Activated naive CD4-positive, alpha-beta T cell treated with anti-CD3 and anti-CD28 coated beads, Interleukin-2, amount 50 U/mL, for 24 hours (primary cell): ENCODE measurements around the gene PHAF1.
A peak's percentile ranks its signal among the peaks of the same experiment; 100 is the strongest.

ENCODE experiments used
- H3K27ac Mint-ChIP-seq: one replicate; pipeline ENCODE4 v1.8.0; 2021; ENCODE audit warnings: mild to moderate bottlenecking, mixed read lengths
- H3K27me3 Mint-ChIP-seq: one replicate; pipeline ENCODE4 v1.8.0; 2021; ENCODE audit warnings: mixed read lengths
- H3K36me3 Mint-ChIP-seq: one replicate; pipeline ENCODE4 v1.8.0; 2021; ENCODE audit warnings: mixed read lengths
- H3K4me1 Mint-ChIP-seq: one replicate; pipeline ENCODE4 v1.8.0; 2021; ENCODE audit warnings: mixed read lengths
- H3K4me3 Mint-ChIP-seq: one replicate; pipeline ENCODE4 v1.8.0; 2021; ENCODE audit warnings: mild to moderate bottlenecking, mixed read lengths
- H3K9me3 Mint-ChIP-seq: one replicate; pipeline ENCODE4 v1.8.0; 2021; ENCODE audit warnings: mixed read lengths

The PHAF1 gene

GRCh38 chr16:67186550-67186950 is 76.8 kb downstream of the PHAF1 start:
- no peaks in the 10 kb centered on the region for H3K36me3 Mint-ChIP-seq

GRCh38 chr16:67187175-67187890 is 77.6 kb downstream of the PHAF1 start:
- H3K4me1 Mint-ChIP-seq: peaks cover 20% of the 10 kb centered on the region
- H3K36me3 Mint-ChIP-seq: no peaks in the 10 kb centered on the region
- no peak overlapping the region for H3K4me3 Mint-ChIP-seq
- H3K27ac Mint-ChIP-seq: no peak overlapping the region
- H3K27me3 Mint-ChIP-seq: no peaks in the 10 kb centered on the region
- H3K9me3 Mint-ChIP-seq: no peaks in the 10 kb centered on the region

More at GRCh38 chr16:67186550-67186950, 76.8 kb downstream of the PHAF1 start:
- Mint-ChIP-seq H3K9me3 (no peaks in the 10 kb centered on the region), H3K4me1 (peaks cover 17% of the 10 kb centered on the region), H3K27me3 (no peaks in the 10 kb centered on the region), H3K4me3 (no peak overlapping the region), H3K27ac (no peak overlapping the region)

GRCh38 chr16:67188323-67188722 is 78.6 kb downstream of the PHAF1 start:
- Mint-ChIP-seq H3K4me1 (peaks cover 27% of the 10 kb centered on the region), H3K27me3 (no peaks in the 10 kb centered on the region), H3K9me3 (no peaks in the 10 kb centered on the region), H3K36me3 (peaks cover 4% of the 10 kb centered on the region), H3K4me3 (no peak overlapping the region), H3K27ac (no peak overlapping the region)

DNA sequence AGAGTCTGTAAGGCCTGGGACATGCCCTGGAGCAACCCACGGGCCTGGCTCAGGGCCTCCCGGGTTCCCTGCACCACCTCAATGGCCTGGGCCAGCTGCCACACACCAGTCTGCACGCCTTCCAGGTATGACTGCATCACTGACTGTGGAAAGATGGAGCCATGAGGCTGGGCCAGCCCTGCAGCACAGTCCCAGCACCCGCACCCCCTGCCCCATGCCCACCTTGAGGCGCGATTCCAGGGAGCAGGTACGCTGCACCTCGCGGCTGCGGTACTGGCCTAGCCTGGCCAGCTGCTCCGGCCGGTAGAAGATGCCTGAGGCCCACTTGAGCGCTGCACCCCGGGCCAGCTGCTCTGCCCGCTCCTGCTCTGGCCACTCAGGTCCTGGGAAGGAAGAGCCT is 79.1 kb downstream of the PHAF1 start:
- no peaks in the 10 kb centered on the region for H3K27me3 Mint-ChIP-seq
- H3K27ac Mint-ChIP-seq: no peak overlapping the region
- H3K9me3 Mint-ChIP-seq: no peaks in the 10 kb centered on the region
- H3K36me3 Mint-ChIP-seq: peaks cover 4% of the 10 kb centered on the region
- no peak overlapping the region for H3K4me3 Mint-ChIP-seq
- peaks cover 32% of the 10 kb centered on the region for H3K4me1 Mint-ChIP-seq

GRCh38 chr16:67190041-67190440 is 80.3 kb downstream of the PHAF1 start, which contains the start of gene EXOC3L1:
TSS of gene EXOC3L1 (minus strand) at chr16:67190136. CDS start at chr16:67189676, 460 bp downstream.
- Mint-ChIP-seq H3K36me3 (peaks cover 7% of the 10 kb centered on the region), H3K27me3 (no peaks in the 10 kb centered on the region), H3K4me1 (peaks cover 31% of the 10 kb centered on the region), H3K9me3 (no peaks in the 10 kb centered on the region), H3K4me3 (no peak within 1 kb of the TSS), H3K27ac (no peak within 1 kb of the TSS)

DNA sequence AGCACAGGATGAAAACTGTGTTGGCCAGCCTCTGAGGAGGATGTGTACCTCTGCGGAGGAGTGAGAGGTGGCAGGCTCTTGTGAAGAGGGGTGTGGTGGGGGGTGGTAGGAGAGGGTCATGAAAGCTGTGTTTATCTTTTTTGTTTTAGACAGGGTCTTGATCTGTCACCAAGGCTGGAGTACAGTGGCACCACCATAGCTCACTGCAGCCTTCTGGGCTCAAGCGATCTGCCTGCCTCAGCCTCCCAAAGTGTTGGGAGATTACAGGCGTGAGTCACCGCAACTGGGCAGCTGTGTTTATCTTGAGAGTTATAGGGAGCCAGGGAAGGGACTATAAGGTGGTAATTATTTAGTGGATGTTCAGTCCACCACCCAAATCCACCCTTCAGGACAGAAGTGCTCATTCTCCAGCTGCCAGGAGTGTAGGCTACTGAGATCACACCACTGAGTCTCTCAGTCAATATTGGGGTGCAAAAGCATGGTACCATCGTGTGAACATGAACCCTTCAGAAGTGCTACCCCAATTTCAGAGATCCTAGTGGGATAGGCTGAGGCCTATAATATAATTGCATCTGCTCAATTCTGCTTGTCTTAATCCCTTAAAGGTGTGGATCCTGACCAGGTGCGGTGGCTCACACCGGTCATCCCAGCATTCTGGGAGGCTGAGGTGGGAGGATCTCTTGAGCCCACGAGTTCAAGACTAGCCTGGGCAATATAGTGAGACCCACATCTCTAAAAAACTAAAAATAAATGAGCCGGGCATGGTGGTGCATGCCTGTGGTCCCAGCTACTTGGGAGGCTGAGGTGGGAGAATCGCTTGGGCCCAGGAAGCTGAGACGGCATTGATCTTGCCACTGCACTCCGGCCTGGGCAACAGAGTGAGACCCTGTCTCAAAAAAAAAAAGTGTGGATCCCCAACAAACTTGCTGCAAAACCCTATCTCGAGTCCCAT is 81.0 kb downstream of the PHAF1 start:
- Mint-ChIP-seq H3K9me3 (no peaks in the 10 kb centered on the region), H3K36me3 (peaks cover 9% of the 10 kb centered on the region), H3K4me1 (peaks cover 27% of the 10 kb centered on the region), H3K27ac (no peak overlapping the region), H3K4me3 (peak overlapping the region; percentile 95), H3K27me3 (no peaks in the 10 kb centered on the region)

DNA sequence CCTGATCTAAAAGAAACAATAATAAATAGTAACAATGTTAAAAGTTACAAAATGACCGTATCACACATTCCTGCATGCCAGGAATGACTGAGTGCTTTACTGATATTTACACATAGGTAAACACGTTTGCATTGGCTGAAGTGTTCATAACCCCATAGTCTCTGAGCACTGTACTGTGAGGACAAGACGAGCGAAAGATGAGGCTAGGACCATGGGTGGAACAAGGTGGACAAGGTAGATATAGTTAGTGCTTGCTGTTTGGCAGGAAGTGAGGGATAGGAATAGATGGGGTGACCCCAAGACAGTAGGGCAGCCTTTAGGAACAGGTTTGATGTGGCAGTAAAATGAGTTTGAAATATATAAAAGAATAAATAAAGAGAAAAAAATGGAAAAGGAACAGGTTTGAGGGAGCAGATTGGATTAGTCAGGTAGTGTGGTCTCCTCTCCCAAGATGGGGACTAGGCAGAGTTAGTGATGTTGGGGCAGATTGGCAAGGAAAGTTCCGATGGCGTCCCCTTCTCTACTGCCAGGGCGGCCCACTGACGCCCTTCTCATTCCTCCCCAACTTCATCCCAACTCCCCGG is 81.8 kb downstream of the PHAF1 start:
- peak overlapping the region; percentile 89 for H3K27ac Mint-ChIP-seq
- no peaks in the 10 kb centered on the region for H3K9me3 Mint-ChIP-seq
- peaks cover 34% of the 10 kb centered on the region for H3K4me1 Mint-ChIP-seq
- H3K36me3 Mint-ChIP-seq: peaks cover 13% of the 10 kb centered on the region
- peak overlapping the region; percentile 95 for H3K4me3 Mint-ChIP-seq
- no peaks in the 10 kb centered on the region for H3K27me3 Mint-ChIP-seq

DNA sequence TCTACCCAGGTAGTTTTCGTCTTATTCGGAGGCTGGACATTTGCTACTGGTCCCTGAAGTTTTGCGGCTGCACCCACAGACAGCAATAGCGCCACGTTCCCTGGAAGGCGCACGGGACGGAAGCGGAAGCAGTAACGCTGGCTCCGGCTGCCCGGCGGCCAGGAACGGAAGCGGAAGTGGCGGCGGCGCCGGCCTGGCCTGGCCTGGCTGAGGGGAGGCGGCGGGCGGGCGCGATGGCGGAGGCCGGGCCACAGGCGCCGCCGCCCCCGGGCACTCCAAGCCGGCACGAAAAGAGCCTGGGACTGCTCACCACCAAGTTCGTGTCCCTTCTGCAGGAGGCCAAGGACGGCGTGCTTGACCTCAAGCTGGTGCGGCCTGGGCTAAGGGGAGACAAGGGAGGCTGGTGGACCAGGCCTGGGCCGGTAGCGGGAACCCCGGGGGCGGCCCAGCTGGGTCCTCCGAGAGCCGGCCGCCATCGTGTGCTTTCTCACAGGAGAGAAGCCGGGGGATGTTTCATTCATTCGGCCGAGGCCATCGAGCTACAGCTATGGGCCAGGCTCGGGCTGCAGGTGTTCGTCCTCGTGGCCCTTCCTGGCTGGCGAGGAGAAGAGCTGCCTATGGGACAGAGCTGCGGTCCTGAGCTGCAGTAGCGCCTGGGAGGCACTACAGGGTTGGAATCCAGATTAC is 82.4 kb downstream of the PHAF1 start, which contains the start of gene E2F4:
Gene E2F4, plus strand, starts transcription at position 161 of the 687 bp plus-strand sequence. Its CDS starts 73 bp downstream, at position 234.
- H3K27ac Mint-ChIP-seq: peak within 1 kb of the TSS; percentile 89
- peaks cover 17% of the 10 kb centered on the region for H3K36me3 Mint-ChIP-seq
- peak within 1 kb of the TSS; percentile 95 for H3K4me3 Mint-ChIP-seq
- no peaks in the 10 kb centered on the region for H3K27me3 Mint-ChIP-seq
- peaks cover 38% of the 10 kb centered on the region for H3K4me1 Mint-ChIP-seq
- H3K9me3 Mint-ChIP-seq: no peaks in the 10 kb centered on the region

- H3K9me3 Mint-ChIP-seq: no peaks in the 10 kb centered on the region
- peak overlapping the region; percentile 51 for H3K27ac Mint-ChIP-seq
- H3K27me3 Mint-ChIP-seq: no peaks in the 10 kb centered on the region
- H3K36me3 Mint-ChIP-seq: peaks cover 17% of the 10 kb centered on the region
- peak overlapping the region; percentile 95 for H3K4me3 Mint-ChIP-seq
- H3K4me1 Mint-ChIP-seq: peaks cover 38% of the 10 kb centered on the region
Observed at GRCh38 chr16:67192781-67193361, 83.1 kb downstream of the PHAF1 start.

GRCh38 chr16:67193536-67193935 is 83.8 kb downstream of the PHAF1 start:
- H3K27me3 Mint-ChIP-seq: no peaks in the 10 kb centered on the region
- H3K4me1 Mint-ChIP-seq: peaks cover 38% of the 10 kb centered on the region
- H3K9me3 Mint-ChIP-seq: no peaks in the 10 kb centered on the region
- H3K36me3 Mint-ChIP-seq: peaks cover 18% of the 10 kb centered on the region
- peak overlapping the region; percentile 46 for H3K27ac Mint-ChIP-seq
- H3K4me3 Mint-ChIP-seq: peak overlapping the region; percentile 95

DNA sequence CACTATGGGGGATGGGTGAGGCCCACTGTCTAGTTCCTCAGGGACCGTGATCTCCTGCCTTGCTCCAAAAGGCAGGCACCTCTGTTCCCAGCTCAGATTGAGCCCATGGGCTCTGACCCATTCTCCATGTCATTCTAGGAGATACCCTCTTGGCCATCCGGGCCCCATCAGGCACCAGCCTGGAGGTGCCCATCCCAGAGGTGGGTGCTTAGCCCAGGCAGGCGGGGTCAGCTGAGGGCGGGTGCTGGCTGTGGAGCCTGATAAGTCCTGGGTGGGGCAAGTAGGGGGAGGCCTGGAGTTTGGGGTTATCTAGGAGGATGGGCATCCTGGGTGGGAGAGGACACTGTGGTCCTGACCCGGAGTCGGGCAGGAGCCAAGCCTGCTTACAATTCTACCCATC is 84.5 kb downstream of the PHAF1 start:
- Mint-ChIP-seq H3K36me3 (peaks cover 18% of the 10 kb centered on the region), H3K27ac (peak overlapping the region; percentile 41), H3K9me3 (no peaks in the 10 kb centered on the region), H3K27me3 (no peaks in the 10 kb centered on the region), H3K4me1 (peaks cover 38% of the 10 kb centered on the region), H3K4me3 (peak overlapping the region; percentile 95)

DNA sequence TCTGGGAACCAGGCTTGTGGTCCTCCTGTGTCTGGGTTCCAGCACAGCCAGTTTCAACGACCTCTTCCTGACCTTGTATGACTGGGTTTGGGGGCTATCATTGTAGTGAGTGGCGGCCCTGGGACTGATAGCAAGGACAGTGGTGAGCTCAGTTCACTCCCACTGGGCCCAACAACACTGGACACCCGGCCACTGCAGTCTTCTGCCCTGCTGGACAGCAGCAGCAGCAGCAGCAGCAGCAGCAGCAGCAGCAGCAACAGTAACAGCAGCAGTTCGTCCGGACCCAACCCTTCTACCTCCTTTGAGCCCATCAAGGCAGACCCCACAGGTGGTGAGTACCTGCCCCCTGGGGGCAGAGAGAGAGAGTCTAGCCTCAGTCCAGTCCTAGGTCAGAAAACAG is 85.9 kb downstream of the PHAF1 start:
- no peak overlapping the region for H3K4me3 Mint-ChIP-seq
- no peak overlapping the region for H3K27ac Mint-ChIP-seq
- no peaks in the 10 kb centered on the region for H3K27me3 Mint-ChIP-seq
- peaks cover 38% of the 10 kb centered on the region for H3K4me1 Mint-ChIP-seq
- no peaks in the 10 kb centered on the region for H3K9me3 Mint-ChIP-seq
- peaks cover 18% of the 10 kb centered on the region for H3K36me3 Mint-ChIP-seq

- peaks cover 18% of the 10 kb centered on the region for H3K36me3 Mint-ChIP-seq
- H3K27me3 Mint-ChIP-seq: no peaks in the 10 kb centered on the region
- peak overlapping the region; percentile 76 for H3K27ac Mint-ChIP-seq
- H3K4me1 Mint-ChIP-seq: peaks cover 31% of the 10 kb centered on the region
- peak overlapping the region; percentile 51 for H3K4me3 Mint-ChIP-seq
- no peaks in the 10 kb centered on the region for H3K9me3 Mint-ChIP-seq
Observed at GRCh38 chr16:67196881-67197280, 87.1 kb downstream of the PHAF1 start.

GRCh38 chr16:67197704-67198103 is 88.0 kb downstream of the PHAF1 start:
- Mint-ChIP-seq H3K4me3 (no peak overlapping the region), H3K4me1 (peaks cover 27% of the 10 kb centered on the region), H3K27me3 (no peaks in the 10 kb centered on the region), H3K9me3 (no peaks in the 10 kb centered on the region), H3K27ac (peak overlapping the region; percentile 55), H3K36me3 (peaks cover 16% of the 10 kb centered on the region)
